ENCODE data around the gene DBT.

GRCh38 chr1:100265562-100265930 is 15.9 kb upstream of the DBT start:
- TF ChIP-seq CTCF (tag by site-specific recombination; IDR thresholded peaks at IDR 0.05): no peak
- TF ChIP-seq REST (tag by site-specific recombination; IDR thresholded peaks at IDR 0.05): no peak
- no peak for TF ChIP-seq KLF9 (tag by site-specific recombination; IDR thresholded peaks at IDR 0.05; ENCODE audit: low read depth)
- TF ChIP-seq ZNF175 (tag by site-specific recombination; IDR thresholded peaks at IDR 0.05): no peak
- TF ChIP-seq ZBTB1 (tag by site-specific recombination; IDR thresholded peaks at IDR 0.05): no peak
- no peak for TF ChIP-seq ZNF747 (tag by site-specific recombination; IDR thresholded peaks at IDR 0.05)
- no peak for TF ChIP-seq ZNF280D (tag by site-specific recombination; IDR thresholded peaks at IDR 0.05)
- TF ChIP-seq WT1 (tag by site-specific recombination; IDR thresholded peaks at IDR 0.05): no peak
- no peak for TF ChIP-seq ZNF324 (tag by site-specific recombination; IDR thresholded peaks at IDR 0.05)
- TF ChIP-seq ATF2 (tag by site-specific recombination; IDR thresholded peaks at IDR 0.05; ENCODE audit: low read depth): no peak
- no peak for TF ChIP-seq ZNF571 (tag by site-specific recombination; IDR thresholded peaks at IDR 0.05)
- TF ChIP-seq ZBTB10 (tag by site-specific recombination; IDR thresholded peaks at IDR 0.05): no peak
- no peak for TF ChIP-seq PRDM2 (tag by site-specific recombination; IDR thresholded peaks at IDR 0.05; ENCODE audit: borderline replicate concordance)
